AG09309 (cell line): ENCODE measurements around the gene PAM16.

Source experiments
- DNase-seq: peaks from one replicate; pipeline ENCODE4 v3.0.0-alpha.2; 2010; ENCODE audit warnings: low read depth
- H3K4me3 ChIP-seq: 2 replicates; pipeline ENCODE4 v1.5.1; 2011; ENCODE audit warnings: mild to moderate bottlenecking, low read depth, low read length, moderate library complexity; ENCODE audit not compliant: control insufficient read depth
- TF ChIP-seq, protein P1 (sequence below): IDR thresholded peaks from 2 replicates; pipeline ENCODE4 v1.5.1; 2011; ENCODE audit warnings: mild to moderate bottlenecking, low read depth, low read length, inconsistent platforms; ENCODE audit not compliant: insufficient read depth, control insufficient read depth; ENCODE audit errors: missing control alignments

The PAM16 gene

GRCh38 chr16:4306470-4307214 lies 44.5 kb downstream of the PAM16 start:
- H3K4me3 ChIP-seq: peak overlapping the region; percentile 55
- TF ChIP-seq, protein P1, sequence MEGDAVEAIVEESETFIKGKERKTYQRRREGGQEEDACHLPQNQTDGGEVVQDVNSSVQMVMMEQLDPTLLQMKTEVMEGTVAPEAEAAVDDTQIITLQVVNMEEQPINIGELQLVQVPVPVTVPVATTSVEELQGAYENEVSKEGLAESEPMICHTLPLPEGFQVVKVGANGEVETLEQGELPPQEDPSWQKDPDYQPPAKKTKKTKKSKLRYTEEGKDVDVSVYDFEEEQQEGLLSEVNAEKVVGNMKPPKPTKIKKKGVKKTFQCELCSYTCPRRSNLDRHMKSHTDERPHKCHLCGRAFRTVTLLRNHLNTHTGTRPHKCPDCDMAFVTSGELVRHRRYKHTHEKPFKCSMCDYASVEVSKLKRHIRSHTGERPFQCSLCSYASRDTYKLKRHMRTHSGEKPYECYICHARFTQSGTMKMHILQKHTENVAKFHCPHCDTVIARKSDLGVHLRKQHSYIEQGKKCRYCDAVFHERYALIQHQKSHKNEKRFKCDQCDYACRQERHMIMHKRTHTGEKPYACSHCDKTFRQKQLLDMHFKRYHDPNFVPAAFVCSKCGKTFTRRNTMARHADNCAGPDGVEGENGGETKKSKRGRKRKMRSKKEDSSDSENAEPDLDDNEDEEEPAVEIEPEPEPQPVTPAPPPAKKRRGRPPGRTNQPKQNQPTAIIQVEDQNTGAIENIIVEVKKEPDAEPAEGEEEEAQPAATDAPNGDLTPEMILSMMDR: no peak
- no peak for DNase-seq

- DNase-seq: no peak
- TF ChIP-seq, protein P1: no peak
- no peak overlapping the region for H3K4me3 ChIP-seq
These were observed 47.1 kb downstream of the PAM16 start for GRCh38 chr16:4303973-4304372.

DNA sequence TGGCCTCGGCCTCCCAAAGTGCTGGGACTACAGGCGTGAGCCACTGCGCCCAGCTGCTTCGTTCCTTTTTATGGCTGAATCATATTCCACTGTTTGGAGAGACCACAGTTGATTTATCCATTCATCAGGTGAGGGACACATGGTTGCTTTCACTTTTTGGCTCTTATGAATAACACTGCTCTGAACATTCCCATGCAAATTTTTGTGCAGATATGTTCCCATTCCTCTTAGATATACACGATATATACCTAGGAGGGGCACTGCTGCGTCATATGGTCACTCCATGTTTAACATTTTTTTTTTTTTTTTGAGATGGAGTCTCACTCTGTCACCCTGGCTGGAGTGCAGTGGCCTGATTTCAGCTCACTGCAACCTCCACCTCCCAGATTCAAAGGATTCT lies 49.2 kb downstream of the PAM16 start:
- no peak for DNase-seq
- TF ChIP-seq, protein P1: no peak
- no peak overlapping the region for H3K4me3 ChIP-seq

- no peak overlapping the region for H3K4me3 ChIP-seq
- TF ChIP-seq, protein P1: no peak
- DNase-seq: no peak
These were observed 49.9 kb downstream of the PAM16 start for GRCh38 chr16:4301177-4301576.

DNA sequence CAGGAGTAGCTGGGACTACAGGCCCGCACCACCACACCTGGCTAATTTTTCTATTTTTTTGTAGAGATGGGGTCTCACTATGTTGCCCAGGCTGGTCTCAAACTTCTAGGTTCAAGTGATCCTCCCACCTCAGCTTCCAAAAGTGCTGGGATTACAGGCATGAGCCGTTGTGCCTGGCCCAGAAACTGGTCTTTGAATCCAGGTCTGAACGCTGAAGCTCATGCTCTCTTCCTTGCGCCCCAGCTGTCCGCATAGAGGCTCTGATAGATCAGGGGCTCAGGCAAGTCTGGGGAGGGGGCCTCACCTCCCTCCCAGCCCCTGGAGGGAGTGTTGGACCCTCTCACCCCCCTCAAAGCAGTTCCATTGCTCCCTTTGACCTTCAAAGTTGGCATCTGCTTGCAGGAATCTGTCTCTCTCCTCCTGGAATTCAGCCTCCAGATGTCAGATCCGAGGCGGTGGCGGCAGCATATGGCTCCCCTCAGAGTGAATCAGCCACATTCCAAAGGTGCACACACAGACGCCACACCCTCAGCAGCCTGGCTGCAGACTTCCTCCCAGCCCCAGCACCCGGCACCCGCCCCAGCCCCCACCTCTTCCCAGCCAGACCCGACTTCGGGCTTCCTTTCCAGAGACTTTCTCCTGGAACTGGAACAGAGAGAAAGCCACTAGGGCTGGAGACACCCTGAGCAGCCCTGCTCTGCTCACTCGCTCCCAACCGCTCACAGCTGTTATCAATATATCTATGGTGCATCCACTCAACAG lies 52.2 kb downstream of the PAM16 start:
- no peak overlapping the region for H3K4me3 ChIP-seq
- TF ChIP-seq, protein P1: no peak

DNA sequence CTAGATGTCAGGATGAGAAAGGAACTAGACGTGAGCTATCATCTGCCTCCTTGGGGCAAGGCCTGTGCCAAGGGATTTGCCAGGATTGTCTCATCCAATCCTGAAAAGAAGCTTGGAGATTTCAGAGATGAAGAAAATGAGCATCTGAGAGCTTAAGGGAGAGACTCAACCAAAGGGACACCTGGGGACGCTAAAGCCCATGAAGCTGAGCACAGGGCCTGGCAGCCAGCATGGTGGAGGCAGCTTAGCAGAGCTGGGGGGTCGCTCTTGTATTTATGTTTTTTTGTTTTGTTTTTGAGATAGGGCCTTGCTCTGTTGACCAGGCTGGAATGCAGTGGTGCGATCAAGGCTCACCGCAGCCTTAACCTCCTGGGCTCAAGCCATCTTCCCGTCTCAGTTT lies 53.6 kb downstream of the PAM16 start:
- no peak overlapping the region for H3K4me3 ChIP-seq
- TF ChIP-seq, protein P1: no peak
- no peak for DNase-seq

More for the DNA sequence above, 52.2 kb downstream of the PAM16 start:
- DNase-seq: peak; percentile 69

DNA sequence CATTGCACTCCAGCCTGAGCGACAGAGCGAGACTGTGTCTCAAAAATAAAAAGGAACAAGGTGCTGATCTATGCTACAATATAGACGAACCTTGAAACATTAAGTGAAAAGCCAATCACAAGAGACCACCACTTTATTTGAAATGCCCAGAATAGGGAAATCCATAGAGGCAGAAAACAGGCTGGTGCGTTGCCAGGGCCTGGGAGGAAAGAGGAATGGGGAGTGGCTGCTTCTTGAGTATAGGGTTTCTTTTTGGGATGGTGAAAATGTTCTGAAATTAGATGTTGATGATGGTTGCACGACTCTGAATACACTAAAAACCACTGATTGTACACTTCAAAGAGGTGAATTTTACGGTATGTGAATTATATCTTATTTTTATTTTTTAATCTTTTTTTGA lies 55.5 kb downstream of the PAM16 start:
- no peak for DNase-seq
- H3K4me3 ChIP-seq: no peak overlapping the region
- TF ChIP-seq, protein P1: no peak
